DND-41 (cell line): ENCODE results near the gene VWA1.

Source experiments
- CTCF ChIP-seq: IDR thresholded peaks from 2 replicates; pipeline ENCODE4 v1.5.1; 2012; ENCODE audit warnings: borderline replicate concordance, low read length, moderate library complexity, mild to moderate bottlenecking; ENCODE audit not compliant: poor library complexity, severe bottlenecking; ENCODE audit errors: extremely low read depth
- EZH2 ChIP-seq: IDR thresholded peaks from 3 replicates; pipeline ENCODE4 v1.6.1; 2012; ENCODE audit warnings: borderline replicate concordance, low read depth, mild to moderate bottlenecking, moderate library complexity, low read length, inconsistent platforms; ENCODE audit not compliant: severe bottlenecking

- TF ChIP-seq CTCF (no peak), EZH2 (no peak)
Measured at GRCh38 chr1:1430992-1431844, 4.3 kb upstream of the VWA1 start.
